ENCODE results near the gene ANKS6. TPM values are rescaled to one million over a fixed set of nuclear protein-coding genes. Genes with fewer than 3 reads are reported as not detected.
A peak's percentile ranks its signal among the peaks of the same experiment; 100 is the strongest.

The ANKS6 gene
- total and polyA plus RNA-seq, 9 of the 15 experiments (the other 6 are each of a cell fraction or from before 2014, with no cell fraction given) = 9.9 to 74.5 (median 36.9) TPM

DNA sequence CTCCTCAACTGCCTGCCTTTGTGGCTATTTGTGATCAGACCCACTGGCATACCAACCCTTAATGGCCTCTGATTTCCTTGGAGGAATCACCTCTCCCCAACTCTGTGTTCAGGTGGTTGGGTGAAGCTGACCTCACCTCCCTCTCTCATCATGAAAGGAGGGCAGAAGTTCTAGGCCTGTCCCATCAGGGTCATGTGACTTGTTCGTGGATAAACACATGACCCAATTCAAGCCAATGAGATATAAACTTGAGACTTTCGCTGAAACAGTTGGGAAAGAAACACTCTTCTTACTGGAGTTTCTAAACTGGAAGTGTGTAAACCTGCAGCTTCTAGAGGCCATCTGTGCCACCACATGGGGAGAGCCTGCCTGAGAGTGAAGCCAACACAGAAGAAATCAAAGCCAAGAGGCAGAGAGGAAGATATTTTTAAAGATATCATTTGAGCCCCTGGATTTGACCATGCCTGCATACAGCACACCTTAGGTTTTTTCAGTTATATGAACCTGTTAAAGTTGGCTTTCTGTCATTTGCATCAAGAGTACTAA lies 93.4 kb downstream of the ANKS6 start:
- 5% methylated on average over 2 of the region's 2 CpGs for WGBS (ENCODE audit: insufficient coverage, low coverage, missing lambda C conversion rate)
- DNase-seq (ENCODE audit: extremely low read depth in 1 of 4, low spot score in 3 of 4) (no peak), ATAC-seq (no peak), FAIRE-seq (peak; percentile 11)
- POLR2A ChIA-PET = no interaction called here
- Histone ChIP-seq H2AFZ (ENCODE audit: low read depth, low read length) (no peak overlapping the region), H3K4me1 (replicated peaks in 1 of 2; ENCODE audit: control insufficient read depth in 2 of 2, insufficient read depth in 2 of 2, low read length in 2 of 2) (peaks cover 0 to 12% of the 10 kb centered on the region in 2 experiments; a peak in 3 of 5 replicates), H3K9me3 (replicated peaks; ENCODE audit: control insufficient read depth, insufficient read depth, low read depth, low read length) (no peaks in the 10 kb centered on the region), H3K4me2 (ENCODE audit: insufficient read depth, low read length) (no peak overlapping the region), H3K79me2 (ENCODE audit: control insufficient read depth, insufficient read depth, low read length) (no peaks in the 10 kb centered on the region), H4K20me1 (replicated peaks; ENCODE audit: control insufficient read depth, insufficient read depth, low read length) (peaks cover 4% of the 10 kb centered on the region; the same call in 1 of the 2 replicates), H3K4me3 (no peak overlapping the region), H3K9me1 (ENCODE audit: control insufficient read depth, insufficient read depth, low read length) (no peaks in the 10 kb centered on the region), H3K36me3 (ENCODE audit: control insufficient read depth, insufficient read depth, low read length) (no peaks in the 10 kb centered on the region), H3K27ac (ENCODE audit: extremely low read depth, low read depth, low read length) (no peak overlapping the region), H3K27me3 (ENCODE audit: control insufficient read depth in 2 of 2, insufficient read depth in 2 of 2, low read length in 2 of 2) (peaks cover 22 to 53% of the 10 kb centered on the region in 2 experiments), H3K9ac (ENCODE audit: insufficient read depth in 1 of 2, low read depth in 2 of 2, low read length in 2 of 2) (no peak overlapping the region)
- in situ Hi-C loops (cut with MboI) (loop anchor here (5.0 kb wide), 1 partner anchor 391 kb away; no protein-coding TSS in a partner anchor), intact Hi-C loops (cut with micrococcal nuclease) (no loop called here)
- CTCF ChIA-PET (ENCODE audit: low intra/inter-chr PET ratio) = no interaction called here
- no TSS peak for BruUV-seq (replicated peaks)
- TF ChIP-seq ZNF695 (CRISPR knock-in tag; IDR thresholded peaks at IDR 0.05) = no peak
- TF ChIP-seq PHB2 (IDR thresholded peaks at IDR 0.05; ENCODE audit: low read depth) = no peak
- no peak for TF ChIP-seq ARHGAP35 (IDR thresholded peaks at IDR 0.05; ENCODE audit: partially characterized antibody)
- no peak for TF ChIP-seq RHOXF2B (CRISPR knock-in tag; conservative IDR thresholded peaks at IDR 0.05)
- TF ChIP-seq, protein P1, sequence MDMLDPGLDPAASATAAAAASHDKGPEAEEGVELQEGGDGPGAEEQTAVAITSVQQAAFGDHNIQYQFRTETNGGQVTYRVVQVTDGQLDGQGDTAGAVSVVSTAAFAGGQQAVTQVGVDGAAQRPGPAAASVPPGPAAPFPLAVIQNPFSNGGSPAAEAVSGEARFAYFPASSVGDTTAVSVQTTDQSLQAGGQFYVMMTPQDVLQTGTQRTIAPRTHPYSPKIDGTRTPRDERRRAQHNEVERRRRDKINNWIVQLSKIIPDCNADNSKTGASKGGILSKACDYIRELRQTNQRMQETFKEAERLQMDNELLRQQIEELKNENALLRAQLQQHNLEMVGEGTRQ (CRISPR knock-in tag; IDR thresholded peaks at IDR 0.05) = peak; percentile 56
- TF ChIP-seq MTA2 (IDR thresholded peaks at IDR 0.05; ENCODE audit: low read depth) = no peak
- TF ChIP-seq BHLHE40 (IDR thresholded peaks at IDR 0.05; ENCODE audit: low read length) = no peak
- TF ChIP-seq, protein P2, sequence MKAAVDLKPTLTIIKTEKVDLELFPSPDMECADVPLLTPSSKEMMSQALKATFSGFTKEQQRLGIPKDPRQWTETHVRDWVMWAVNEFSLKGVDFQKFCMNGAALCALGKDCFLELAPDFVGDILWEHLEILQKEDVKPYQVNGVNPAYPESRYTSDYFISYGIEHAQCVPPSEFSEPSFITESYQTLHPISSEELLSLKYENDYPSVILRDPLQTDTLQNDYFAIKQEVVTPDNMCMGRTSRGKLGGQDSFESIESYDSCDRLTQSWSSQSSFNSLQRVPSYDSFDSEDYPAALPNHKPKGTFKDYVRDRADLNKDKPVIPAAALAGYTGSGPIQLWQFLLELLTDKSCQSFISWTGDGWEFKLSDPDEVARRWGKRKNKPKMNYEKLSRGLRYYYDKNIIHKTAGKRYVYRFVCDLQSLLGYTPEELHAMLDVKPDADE (conservative IDR thresholded peaks at IDR 0.05; ENCODE audit: control insufficient read depth, low read depth, low read length) = no peak
- TF ChIP-seq, protein P3, sequence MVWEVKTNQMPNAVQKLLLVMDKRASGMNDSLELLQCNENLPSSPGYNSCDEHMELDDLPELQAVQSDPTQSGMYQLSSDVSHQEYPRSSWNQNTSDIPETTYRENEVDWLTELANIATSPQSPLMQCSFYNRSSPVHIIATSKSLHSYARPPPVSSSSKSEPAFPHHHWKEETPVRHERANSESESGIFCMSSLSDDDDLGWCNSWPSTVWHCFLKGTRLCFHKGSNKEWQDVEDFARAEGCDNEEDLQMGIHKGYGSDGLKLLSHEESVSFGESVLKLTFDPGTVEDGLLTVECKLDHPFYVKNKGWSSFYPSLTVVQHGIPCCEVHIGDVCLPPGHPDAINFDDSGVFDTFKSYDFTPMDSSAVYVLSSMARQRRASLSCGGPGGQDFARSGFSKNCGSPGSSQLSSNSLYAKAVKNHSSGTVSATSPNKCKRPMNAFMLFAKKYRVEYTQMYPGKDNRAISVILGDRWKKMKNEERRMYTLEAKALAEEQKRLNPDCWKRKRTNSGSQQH (CRISPR knock-in tag; IDR thresholded peaks at IDR 0.05) = no peak
- TF ChIP-seq RAD51 (IDR thresholded peaks at IDR 0.05; ENCODE audit: borderline replicate concordance, low read depth) = peak; percentile 80
- peak; percentile 60; the same call in 1 of the 2 replicates for TF ChIP-seq TOE1 (IDR thresholded peaks at IDR 0.05; ENCODE audit: borderline replicate concordance)
- no peak for TF ChIP-seq TOE1 (CRISPR knock-in tag; IDR thresholded peaks at IDR 0.05; ENCODE audit: borderline replicate concordance, low read depth)
- TF ChIP-seq ZBTB17 (CRISPR knock-in tag; IDR thresholded peaks at IDR 0.05) = no peak
- no peak for TF ChIP-seq MEF2A (IDR thresholded peaks at IDR 0.05; ENCODE audit: control insufficient read depth, low read depth, low read length)
- TF ChIP-seq, protein P4, sequence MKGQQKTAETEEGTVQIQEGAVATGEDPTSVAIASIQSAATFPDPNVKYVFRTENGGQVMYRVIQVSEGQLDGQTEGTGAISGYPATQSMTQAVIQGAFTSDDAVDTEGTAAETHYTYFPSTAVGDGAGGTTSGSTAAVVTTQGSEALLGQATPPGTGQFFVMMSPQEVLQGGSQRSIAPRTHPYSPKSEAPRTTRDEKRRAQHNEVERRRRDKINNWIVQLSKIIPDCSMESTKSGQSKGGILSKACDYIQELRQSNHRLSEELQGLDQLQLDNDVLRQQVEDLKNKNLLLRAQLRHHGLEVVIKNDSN (CRISPR knock-in tag; IDR thresholded peaks at IDR 0.05) = peak; percentile 64
- no peak for TF ChIP-seq HDAC1 (IDR thresholded peaks at IDR 0.05)
- peak; percentile 36; the same call in 1 of the 2 replicates for TF ChIP-seq CBFA2T2 (conservative IDR thresholded peaks at IDR 0.05)
- no peak for TF ChIP-seq RBBP5 (IDR thresholded peaks at IDR 0.05; ENCODE audit: borderline replicate concordance, insufficient read depth, low read length, poor library complexity, severe bottlenecking)

Data from K562 (cell line).